Measurements from ENCODE around the gene RGPD6.
"Not testable (repeated sequence)": the region's sequence is repeated elsewhere in the genome, so short reads cannot be mapped to it uniquely, and the experiment has no call there.

The RGPD6 gene

GRCh38 chr2:110576763-110577416 is at the start of gene RGPD6:
Gene RGPD6, minus strand, starts transcription at chr2:110577222. Its CDS starts 198 bp downstream, at chr2:110577024.
- not testable (repeated sequence) for DNase-seq (ENCODE audit: low read depth in 3 of 3)

GRCh38 chr2:110619326-110619939 is 42.4 kb upstream of the RGPD6 start:
- DNase-seq (ENCODE audit: low read depth in 3 of 3): not testable (repeated sequence)

GRCh38 chr2:110613927-110614326 is 36.9 kb upstream of the RGPD6 start:
- DNase-seq (ENCODE audit: low read depth in 3 of 3): not testable (repeated sequence)

GRCh38 chr2:110610613-110611250 is 33.7 kb upstream of the RGPD6 start:
- DNase-seq (ENCODE audit: low read depth in 3 of 3): not testable (repeated sequence)

GRCh38 chr2:110609843-110610612 is 33.0 kb upstream of the RGPD6 start:
- not testable (repeated sequence) for DNase-seq (ENCODE audit: low read depth in 3 of 3)

GRCh38 chr2:110608788-110609502 is 31.9 kb upstream of the RGPD6 start:
- DNase-seq (ENCODE audit: low read depth in 3 of 3): not testable (repeated sequence)

- not testable (repeated sequence) for DNase-seq (ENCODE audit: low read depth in 3 of 3)
These were observed 28.0 kb upstream of the RGPD6 start for GRCh38 chr2:110605057-110605456.

GRCh38 chr2:110603917-110604591 is 27.0 kb upstream of the RGPD6 start:
- DNase-seq (ENCODE audit: low read depth in 3 of 3): not testable (repeated sequence)

GRCh38 chr2:110602139-110602538 is 25.1 kb upstream of the RGPD6 start:
- DNase-seq (ENCODE audit: low read depth in 3 of 3): not testable (repeated sequence)

GRCh38 chr2:110591973-110592372 is 15.0 kb upstream of the RGPD6 start:
- not testable (repeated sequence) for DNase-seq (ENCODE audit: low read depth in 3 of 3)

- not testable (repeated sequence) for DNase-seq (ENCODE audit: low read depth in 3 of 3)
These were observed 12.8 kb upstream of the RGPD6 start for GRCh38 chr2:110589677-110590330.

- DNase-seq (ENCODE audit: low read depth in 3 of 3): not testable (repeated sequence)
These were observed 11.5 kb upstream of the RGPD6 start for GRCh38 chr2:110588520-110588919.

- DNase-seq (ENCODE audit: low read depth in 3 of 3): not testable (repeated sequence)
These were observed 2.4 kb upstream of the RGPD6 start for GRCh38 chr2:110579216-110579965.

GRCh38 chr2:110578429-110578828 is 1.4 kb upstream of the RGPD6 start:
- not testable (repeated sequence) for DNase-seq (ENCODE audit: low read depth in 3 of 3)

GRCh38 chr2:110499755-110500377 is 77.2 kb downstream of the RGPD6 start:
- DNase-seq (ENCODE audit: low read depth in 3 of 3): not testable (repeated sequence)

- not testable (repeated sequence) for DNase-seq (ENCODE audit: low read depth in 3 of 3)
These were observed 81.0 kb downstream of the RGPD6 start for GRCh38 chr2:110496027-110496426.

GRCh38 chr2:110494488-110494887 is 82.5 kb downstream of the RGPD6 start:
- DNase-seq (ENCODE audit: low read depth in 3 of 3): not testable (repeated sequence)

GRCh38 chr2:110488991-110489390 is 88.0 kb downstream of the RGPD6 start:
- DNase-seq (ENCODE audit: low read depth in 3 of 3): not testable (repeated sequence)

- not testable (repeated sequence) for DNase-seq (ENCODE audit: low read depth in 3 of 3)
These were observed 94.3 kb downstream of the RGPD6 start for GRCh38 chr2:110482697-110483096.

All from stimulated activated CD4-positive, alpha-beta T cell treated with anti-CD3 and anti-CD28 coated beads, TNF-alpha, amount 100 ng/mL, for 24 hours (primary cell).